H1 (cell line): Measurements from ENCODE around the gene TAS2R31.

ENCODE experiments used
- ASH2L ChIP-seq: fragments of 200-600, 300-600 bp; sonication (generic); IDR thresholded peaks from one replicate; pipeline ENCODE4 v1.7.1; 2017; ENCODE audit warnings: low read length
- CTCF ChIP-seq, 3 experiments: IDR thresholded peaks; 1 replicate in 2 of 3; 2 replicates in 1 of 3; pipeline versions ENCODE4 v1.5.1 to v1.6.1; 2011; ENCODE audit warnings: low read length in 3 of 3, mild to moderate bottlenecking in 3 of 3, inconsistent platforms in 2 of 3, low read depth in 1 of 3, moderate library complexity in 1 of 3; ENCODE audit not compliant: insufficient read depth in 1 of 3; ENCODE audit errors: control extremely low read depth in 1 of 3
- EZH2 ChIP-seq: fragments of 200-600 bp; sonication (generic); IDR thresholded peaks from 2 replicates; pipeline ENCODE4 v1.7.1; 2012; ENCODE audit warnings: low read depth, mild to moderate bottlenecking, moderate library complexity, low read length, inconsistent platforms; ENCODE audit not compliant: severe bottlenecking
- POLR2A ChIP-seq, 2 experiments: IDR thresholded peaks; 1 replicate in 1 of 2; 2 replicates in 1 of 2; pipeline ENCODE4 v1.6.1; 2011; ENCODE audit warnings: low read depth in 2 of 2, low read length in 2 of 2, mild to moderate bottlenecking in 2 of 2; ENCODE audit errors: control extremely low read depth in 1 of 2
- TAF1 ChIP-seq: IDR thresholded peaks from 2 replicates; pipeline ENCODE4 v1.6.1; 2011; ENCODE audit warnings: mild to moderate bottlenecking, low read depth, low read length
- YY1 ChIP-seq: IDR thresholded peaks from 2 replicates; pipeline ENCODE4 v1.6.1; 2011; ENCODE audit warnings: low read depth, mild to moderate bottlenecking, low read length

DNA sequence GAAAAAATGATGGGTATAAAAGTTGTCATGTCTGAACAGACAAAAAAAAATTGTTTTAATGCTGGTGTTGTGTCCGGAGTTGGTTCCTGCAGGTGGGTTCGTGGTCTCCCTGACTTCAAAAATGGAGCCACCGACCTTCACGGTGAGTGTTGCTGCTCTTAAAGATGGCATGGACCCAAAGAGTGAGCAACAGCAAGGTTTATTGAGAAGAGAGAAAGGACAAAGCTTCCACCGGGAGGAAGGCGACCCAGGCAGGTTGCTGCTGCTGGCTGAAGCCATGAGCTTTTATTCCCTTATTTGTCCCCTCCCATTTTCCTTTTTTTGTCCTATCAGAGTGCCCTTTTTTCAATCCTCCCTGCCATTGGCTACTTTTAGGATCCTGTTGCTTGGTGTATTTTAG is at the start of gene TAS2R31:
- TF ChIP-seq POLR2A (IDR thresholded peaks at IDR 0.05; ENCODE audit: control extremely low read depth in 1 of 2, low read depth in 2 of 2, low read length in 2 of 2), result no peak
- TF ChIP-seq CTCF (IDR thresholded peaks at IDR 0.05; ENCODE audit: control extremely low read depth in 1 of 3, insufficient read depth in 1 of 3, low read depth in 1 of 3, low read length in 3 of 3), result no peak
- TF ChIP-seq TAF1, result no peak
- no peak for TF ChIP-seq ASH2L
- TF ChIP-seq EZH2, result no peak
- no peak for TF ChIP-seq YY1
